Hepatocyte (in vitro differentiated cells): ENCODE measurements around the gene DIDO1.

ENCODE experiments used
- CTCF ChIP-seq: fragments of 200-600 bp; sonication (generic); IDR thresholded peaks from 2 replicates; pipeline ENCODE4 v1.5.1; 2016; ENCODE audit warnings: antibody characterized with exemption, mild to moderate bottlenecking; ENCODE audit not compliant: poor library complexity
- EZH2 ChIP-seq: fragments of 200-600 bp; sonication (generic); IDR thresholded peaks from 2 replicates; pipeline ENCODE4 v1.6.1; 2016; ENCODE audit warnings: antibody characterized with exemption, mild to moderate bottlenecking, borderline replicate concordance

GRCh38 chr20:62950741-62951140 lies 24.4 kb upstream of the DIDO1 start:
- no peak for TF ChIP-seq CTCF
- TF ChIP-seq EZH2 = no peak
